GM23338 (cell line): ENCODE results near the gene ADGRL3. TPM values are rescaled to one million over a fixed set of nuclear protein-coding genes. Genes with fewer than 3 reads are reported as not detected.

ENCODE experiments used
- ATAC-seq: fragments of 200-7000 bp; cut with Tn5 transposase; 3 replicates; pipeline ENCODE4 v1.9.1; 2020
- DNase-seq: peaks from one replicate; pipeline ENCODE4 v3.0.0-alpha.2; 2015; ENCODE audit warnings: low spot score
- H2AFZ ChIP-seq: fragments of 200-600 bp; sonication (generic); 2 replicates; pipeline ENCODE4 v1.8.0; 2016; ENCODE audit warnings: antibody characterized with exemption, mild to moderate bottlenecking, moderate library complexity
- H3F3A ChIP-seq: fragments of 200-600 bp; sonication (generic); replicated peaks from 2 replicates; pipeline ENCODE4 v1.8.0; 2017; ENCODE audit warnings: antibody characterized with exemption, mixed run types, low read depth
- H3K27ac ChIP-seq: fragments of 200-600 bp; sonication (generic); 2 replicates; pipeline ENCODE4 v1.6.1; 2016; ENCODE audit warnings: low read depth
- H3K27me3 ChIP-seq: fragments of 200-600 bp; sonication (generic); 2 replicates; pipeline ENCODE4 v1.8.0; 2016; ENCODE audit warnings: mild to moderate bottlenecking, mixed run types, moderate library complexity; ENCODE audit not compliant: insufficient read depth
- H3K36me3 ChIP-seq: fragments of 200-600 bp; sonication (generic); 2 replicates; pipeline ENCODE4 v1.8.0; 2016; ENCODE audit warnings: mild to moderate bottlenecking; ENCODE audit not compliant: insufficient read depth
- H3K4me1 ChIP-seq: fragments of 200-600 bp; sonication (generic); 2 replicates; pipeline ENCODE4 v1.8.0; 2016; ENCODE audit warnings: mild to moderate bottlenecking, moderate library complexity; ENCODE audit not compliant: insufficient read depth
- H3K4me2 ChIP-seq: fragments of 200-600 bp; sonication (generic); 2 replicates; pipeline ENCODE4 v1.7.1; 2017; ENCODE audit warnings: mixed run types
- H3K4me3 ChIP-seq: fragments of 200-600 bp; sonication (generic); 2 replicates; pipeline ENCODE4 v1.6.1; 2016; ENCODE audit warnings: mixed run types
- H3K79me2 ChIP-seq: fragments of 200-600 bp; sonication (generic); replicated peaks from 2 replicates; pipeline ENCODE4 v1.8.0; 2017; ENCODE audit warnings: mild to moderate bottlenecking; ENCODE audit not compliant: insufficient read depth
- H3K9me2 ChIP-seq: fragments of 200-600 bp; sonication (generic); 2 replicates; pipeline ENCODE4 v1.8.0; 2017; ENCODE audit not compliant: insufficient read depth
- H4K20me1 ChIP-seq: fragments of 200-600 bp; sonication (generic); replicated peaks from 2 replicates; pipeline ENCODE4 v1.8.0; 2017; ENCODE audit warnings: mild to moderate bottlenecking; ENCODE audit not compliant: insufficient read depth
- H3K27ac Mint-ChIP-seq: 2 replicates; pipeline ENCODE4 v1.8.0; 2020; ENCODE audit warnings: inconsistent platforms, mild to moderate bottlenecking, moderate library complexity, mixed read lengths
- H3K27me3 Mint-ChIP-seq: 3 replicates; pipeline ENCODE4 v1.8.0; 2022; ENCODE audit warnings: low read depth, mild to moderate bottlenecking, moderate library complexity, mixed read lengths, inconsistent platforms; ENCODE audit not compliant: insufficient read depth, poor library complexity
- H3K36me3 Mint-ChIP-seq: 3 replicates; pipeline ENCODE4 v1.8.0; 2021; ENCODE audit warnings: low read depth, mild to moderate bottlenecking, inconsistent platforms, moderate library complexity, mixed read lengths
- H3K4me1 Mint-ChIP-seq: 3 replicates; pipeline ENCODE4 v1.8.0; 2020; ENCODE audit warnings: mild to moderate bottlenecking, inconsistent platforms, mixed read lengths
- H3K4me3 Mint-ChIP-seq: 3 replicates; pipeline ENCODE4 v1.8.0; 2021; ENCODE audit warnings: moderate library complexity, mild to moderate bottlenecking, inconsistent platforms, mixed read lengths
- H3K9me3 Mint-ChIP-seq: 3 replicates; pipeline ENCODE4 v1.8.0; 2020; ENCODE audit warnings: moderate library complexity, mild to moderate bottlenecking, inconsistent platforms, mixed read lengths
- CREB1 ChIP-seq: fragments of 250-450 bp; sonication (Bioruptor Pico); IDR thresholded peaks from 2 replicates; pipeline ENCODE4 v1.5.0; 2020; ENCODE audit warnings: low read depth, mild to moderate bottlenecking, moderate library complexity
- CTCF ChIP-seq, 2 experiments: fragments of 200-600 bp in 1 of 2; sonication (generic) in 1 of 2; conservative IDR thresholded peaks; 2 replicates each; pipeline versions ENCODE4 v1.5.1 to v1.6.1; 2016 to 2017; ENCODE audit warnings: antibody characterized with exemption in 2 of 2, low read depth in 2 of 2, mild to moderate bottlenecking in 2 of 2, moderate library complexity in 1 of 2
- ETS1 ChIP-seq: IDR thresholded peaks from 2 replicates; pipeline ENCODE4 v1.6.1; 2016; ENCODE audit warnings: antibody characterized with exemption
- EZH2 ChIP-seq: fragments of 200-600 bp; sonication (generic); IDR thresholded peaks from one replicate; pipeline ENCODE4 v1.8.0; 2017; ENCODE audit warnings: antibody characterized with exemption, mild to moderate bottlenecking, low read depth; ENCODE audit not compliant: unreplicated experiment
- EZH2phosphoT487 ChIP-seq: fragments of 200-600 bp; sonication (generic); IDR thresholded peaks from one replicate; pipeline ENCODE4 v1.8.1; 2018; ENCODE audit warnings: antibody characterized with exemption; ENCODE audit not compliant: unreplicated experiment
- JUNB ChIP-seq: IDR thresholded peaks from one replicate; pipeline ENCODE4 v1.6.1; 2016; ENCODE audit warnings: antibody characterized with exemption; ENCODE audit not compliant: unreplicated experiment
- NANOG ChIP-seq: IDR thresholded peaks from 2 replicates; pipeline ENCODE4 v1.6.1; 2016; ENCODE audit warnings: antibody characterized with exemption, borderline replicate concordance
- POLR2AphosphoS5 ChIP-seq: IDR thresholded peaks from 2 replicates; pipeline ENCODE4 v1.6.1; 2016; ENCODE audit warnings: antibody characterized with exemption, low read depth
- REST ChIP-seq: IDR thresholded peaks from one replicate; pipeline ENCODE4 v1.6.1; 2018; ENCODE audit warnings: antibody characterized with exemption; ENCODE audit not compliant: unreplicated experiment
- STAT1 ChIP-seq: IDR thresholded peaks from one replicate; pipeline ENCODE4 v1.6.1; 2016; ENCODE audit warnings: antibody characterized with exemption; ENCODE audit not compliant: unreplicated experiment
- ZNF114 ChIP-seq: fragments of 250-450 bp; sonication (Bioruptor Pico); IDR thresholded peaks from 2 replicates; pipeline ENCODE4 v1.5.0; 2020; ENCODE audit warnings: mild to moderate bottlenecking, moderate library complexity
- polyA plus RNA-seq: library from polyadenylated mRNA; unstranded; fragments of >200 nt; fragmentation: Nextera tagmentation; extraction: Ambion mirVana; gene quantifications from 2 replicates; pipeline ENCODE4 v1.2.1, GENCODE V29; 2016
- total RNA-seq: library from RNA; depleted of rRNA; stranded (reverse); fragments of >200 nt; shearing (Covaris generic); gene quantifications from 2 replicates; pipeline ENCODE4 v1.2.3, GENCODE V29; 2014

The ADGRL3 gene
- total and polyA plus RNA-seq, 2 experiments from 2014 or later = 9.7 to 16.5 TPM

GRCh38 chr4:61245069-61245714 lies 45.1 kb downstream of the ADGRL3 start (continued):
- TF ChIP-seq CTCF (conservative IDR thresholded peaks at IDR 0.05; ENCODE audit: low read depth in 2 of 2) (no peak), JUNB (no peak)

GRCh38 chr4:61246034-61246433 lies 45.9 kb downstream of the ADGRL3 start:
- H2AFZ ChIP-seq = no peak overlapping the region
- peak; percentile 29; the same call in 2 of the 3 replicates for ATAC-seq
- H3K79me2 ChIP-seq = peaks cover 15% of the 10 kb centered on the region

GRCh38 chr4:61248705-61249104 lies 48.6 kb downstream of the ADGRL3 start:
- no peaks in the 10 kb centered on the region for H3K9me2 ChIP-seq
- H3K27me3 ChIP-seq = no peaks in the 10 kb centered on the region
- peaks cover 15% of the 10 kb centered on the region for H3K79me2 ChIP-seq
- Mint-ChIP-seq H3K27ac (no peak overlapping the region), H3K4me3 (no peak overlapping the region), H3K36me3 (no peaks in the 10 kb centered on the region), H3K9me3 (no peaks in the 10 kb centered on the region), H3K4me1 (peaks cover 51% of the 10 kb centered on the region), H3K27me3 (no peaks in the 10 kb centered on the region)
- no peaks in the 10 kb centered on the region for H3K36me3 ChIP-seq
- no peaks in the 10 kb centered on the region; the same call in 1 of the 2 replicates for H4K20me1 ChIP-seq
- no peak overlapping the region for H3K4me3 ChIP-seq
- ATAC-seq (no peak), DNase-seq (no peak)
- H3K27ac ChIP-seq = no peak overlapping the region
- peaks cover 20% of the 10 kb centered on the region for H3K4me1 ChIP-seq
- no peaks in the 10 kb centered on the region for H3F3A ChIP-seq
- H3K4me2 ChIP-seq = no peak overlapping the region
- H2AFZ ChIP-seq = no peak overlapping the region
- TF ChIP-seq ZNF114 (no peak), EZH2phosphoT487 (no peak), CREB1 (CRISPR knock-in tag) (no peak), STAT1 (no peak), JUNB (no peak), CTCF (conservative IDR thresholded peaks at IDR 0.05; ENCODE audit: low read depth in 2 of 2) (no peak), NANOG (no peak), POLR2AphosphoS5 (no peak), REST (no peak), EZH2 (no peak)

More at GRCh38 chr4:61246034-61246433, 45.9 kb downstream of the ADGRL3 start:
- TF ChIP-seq ETS1 = no peak
- TF ChIP-seq STAT1 = no peak
- Histone ChIP-seq H3K4me3 (no peak overlapping the region), H4K20me1 (no peaks in the 10 kb centered on the region; the same call in 1 of the 2 replicates), H3K36me3 (no peaks in the 10 kb centered on the region), H3K9me2 (no peaks in the 10 kb centered on the region), H3K27ac (no peak overlapping the region), H3K4me2 (peak overlapping the region; percentile 22; the same call in 1 of the 2 replicates), H3F3A (no peaks in the 10 kb centered on the region), H3K4me1 (peaks cover 24% of the 10 kb centered on the region), H3K27me3 (no peaks in the 10 kb centered on the region)
- Mint-ChIP-seq H3K9me3 (no peaks in the 10 kb centered on the region), H3K36me3 (no peaks in the 10 kb centered on the region), H3K4me1 (peaks cover 49% of the 10 kb centered on the region), H3K27ac (no peak overlapping the region), H3K27me3 (no peaks in the 10 kb centered on the region), H3K4me3 (no peak overlapping the region)
- DNase-seq = no peak
